ACHN (cell line): Measurements from ENCODE around the gene OR3A2.
A peak's percentile ranks its signal among the peaks of the same experiment; 100 is the strongest.
"Not testable (repeated sequence)": the region's sequence is repeated elsewhere in the genome, so short reads cannot be mapped to it uniquely, and the experiment has no call there.

Source experiments
- DNase-seq: peaks from one replicate; pipeline ENCODE4 v3.0.0-alpha.2; 2015
- in situ Hi-C: cut with HindIII; loops from 2 replicates; pipeline ENCODE4 v1.10.0; 2017; ENCODE audit warnings: low sequenced_read_pairs, low pct_ligation_motif_present, low pct_unique_long_range_greater_than_20kb

The OR3A2 gene

GRCh38 chr17:3385869-3386816 is at the start of gene OR3A2:
TSS of gene OR3A2 (minus strand) at chr17:3386308.
- no peak for DNase-seq
- in situ Hi-C loops, result no loop called here

GRCh38 chr17:3433741-3434140 is 47.6 kb upstream of the OR3A2 start, which contains the start of gene OR1E2:
TSS of gene OR1E2 (minus strand) at chr17:3433841. CDS start at chr17:3433841, 0 bp downstream.
- in situ Hi-C loops, result no loop called here
- DNase-seq, result no peak

DNA sequence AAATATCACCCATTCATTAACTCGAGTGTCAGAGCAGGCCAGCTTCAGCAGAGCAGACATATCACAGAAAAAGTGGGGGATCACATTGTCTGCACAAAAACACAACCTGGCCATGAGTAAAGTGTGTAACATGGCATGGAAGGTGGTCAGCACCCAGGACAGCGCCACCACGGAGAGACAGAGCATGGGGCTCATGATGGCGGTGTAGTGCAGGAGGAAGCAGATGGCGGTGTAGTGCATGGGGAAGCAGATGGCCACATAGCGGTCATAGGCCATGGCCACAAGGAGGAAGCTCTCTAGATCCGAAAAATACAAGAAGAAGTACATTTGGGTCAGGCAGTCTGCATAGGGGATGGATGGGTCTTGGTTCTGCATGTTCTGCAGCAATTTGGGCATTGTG is 47.1 kb upstream of the OR3A2 start:
- not testable (repeated sequence) for DNase-seq

DNA sequence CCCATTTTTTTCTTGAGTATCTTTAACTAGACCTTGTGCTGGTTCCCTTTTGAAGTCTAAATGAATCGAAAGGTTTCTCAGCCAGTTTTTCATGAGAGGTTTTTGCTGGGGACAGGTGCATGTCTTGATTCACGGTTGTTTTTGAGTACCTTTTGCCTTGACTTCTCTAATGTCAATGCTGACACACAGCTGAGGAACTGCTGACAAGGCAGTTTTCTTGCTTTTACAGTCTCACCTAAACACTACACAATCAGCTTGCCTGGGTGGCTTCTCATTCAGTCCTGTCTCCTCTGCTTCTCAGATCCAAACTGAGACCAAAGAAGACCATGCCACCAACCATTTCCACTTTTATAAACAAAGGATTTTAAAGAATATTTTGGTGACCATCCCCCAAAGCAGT is 32.1 kb upstream of the OR3A2 start:
- in situ Hi-C loops, result no loop called here
- no peak for DNase-seq

More for the DNA sequence above, 47.1 kb upstream of the OR3A2 start:
- in situ Hi-C loops, result not testable (repeated sequence)

- in situ Hi-C loops, result no loop called here
Observed at GRCh38 chr17:3415610-3416009, 29.5 kb upstream of the OR3A2 start.

GRCh38 chr17:3412216-3412615 is 26.1 kb upstream of the OR3A2 start:
- DNase-seq, in situ Hi-C loops: not testable (repeated sequence)

More at GRCh38 chr17:3415610-3416009, 29.5 kb upstream of the OR3A2 start:
- DNase-seq, result no peak

GRCh38 chr17:3411070-3411469 is 25.0 kb upstream of the OR3A2 start, which contains the start of gene OR3A3:
TSS of gene OR3A3 (plus strand) at chr17:3411370.
- no peak for DNase-seq
- in situ Hi-C loops, result no loop called here

DNA sequence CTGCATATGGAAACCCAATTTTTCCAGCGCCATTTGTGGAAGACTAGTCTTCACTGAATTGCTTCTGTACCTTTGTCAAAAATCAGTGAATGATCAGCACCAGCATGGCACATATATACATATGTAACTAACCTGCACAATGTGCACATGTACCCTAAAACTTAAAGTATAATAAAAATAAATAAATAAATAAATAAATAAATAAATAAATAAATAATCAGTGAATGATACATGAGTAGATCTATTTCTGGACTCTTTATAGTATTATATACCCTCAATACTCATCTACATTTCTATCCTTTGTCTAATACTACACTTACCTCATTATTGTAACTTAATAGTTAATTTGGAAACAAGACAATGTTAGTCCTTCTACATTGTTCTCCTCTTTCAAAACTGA is 17.7 kb upstream of the OR3A2 start:
- DNase-seq, in situ Hi-C loops: not testable (repeated sequence)

- in situ Hi-C loops, result no loop called here
- DNase-seq, result no peak
Observed at GRCh38 chr17:3401786-3402185, 15.7 kb upstream of the OR3A2 start.

GRCh38 chr17:3400055-3400454 is 13.9 kb upstream of the OR3A2 start:
- in situ Hi-C loops, result no loop called here
- DNase-seq, result no peak

- in situ Hi-C loops, result no loop called here
- DNase-seq, result no peak
Observed at GRCh38 chr17:3398310-3398709, 12.2 kb upstream of the OR3A2 start, which contains the start of gene OR1E1. TSS of gene OR1E1 (minus strand) at chr17:3398410. CDS start at chr17:3398410, 0 bp downstream.

- DNase-seq, result peak; percentile 13
- in situ Hi-C loops, result not testable (repeated sequence)
Observed at GRCh38 chr17:3397801-3398200, 11.7 kb upstream of the OR3A2 start.

GRCh38 chr17:3389791-3390190 is 3.7 kb upstream of the OR3A2 start:
- no peak for DNase-seq
- in situ Hi-C loops, result no loop called here

GRCh38 chr17:3381957-3382356 is 4.2 kb downstream of the OR3A2 start:
- no peak for DNase-seq
- in situ Hi-C loops, result no loop called here

DNA sequence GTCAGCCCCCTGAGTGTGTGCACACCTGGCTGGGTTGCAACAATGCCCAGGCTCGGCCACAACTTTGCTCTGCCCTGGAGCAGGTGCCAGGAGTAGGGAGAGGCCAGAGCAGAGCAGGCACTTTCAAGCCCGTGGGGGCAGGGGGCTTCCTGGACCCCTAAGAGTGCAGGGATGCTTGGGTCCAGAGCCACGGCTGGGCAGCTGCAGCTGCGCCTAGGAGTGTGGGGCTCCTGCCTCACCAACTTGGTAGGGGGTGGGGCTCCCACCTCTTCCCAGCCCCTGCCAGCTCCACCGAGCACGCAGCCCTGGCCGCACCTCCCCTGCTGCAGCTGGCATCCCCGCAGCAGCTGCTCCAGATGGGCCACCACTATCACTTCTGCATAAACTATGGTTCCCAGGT is 7.8 kb downstream of the OR3A2 start:
- DNase-seq, result no peak
- in situ Hi-C loops, result no loop called here

GRCh38 chr17:3371167-3371566 is 14.9 kb downstream of the OR3A2 start:
- in situ Hi-C loops, DNase-seq: not testable (repeated sequence)

- in situ Hi-C loops, DNase-seq: not testable (repeated sequence)
Observed at GRCh38 chr17:3342782-3343181, 43.3 kb downstream of the OR3A2 start.

DNA sequence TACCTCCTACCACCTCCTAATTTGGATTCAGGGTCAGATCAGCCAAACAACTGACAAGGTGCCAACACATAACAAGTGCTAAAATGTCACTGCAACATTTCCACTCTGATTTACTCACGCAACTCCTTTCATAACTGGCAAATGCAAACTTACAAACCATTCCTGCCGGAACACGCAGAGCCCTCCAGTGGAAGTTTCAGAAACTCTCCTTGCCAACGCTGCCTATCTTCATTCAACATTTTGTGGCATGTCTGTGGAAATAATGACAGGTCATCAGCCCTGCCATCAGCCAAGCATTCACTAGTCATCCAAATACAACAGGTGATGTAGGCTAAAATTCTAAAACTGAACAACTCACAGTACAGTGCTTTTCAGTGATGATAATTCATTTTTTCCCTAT is 50.2 kb downstream of the OR3A2 start:
- DNase-seq, result no peak
- in situ Hi-C loops, result no loop called here

DNA sequence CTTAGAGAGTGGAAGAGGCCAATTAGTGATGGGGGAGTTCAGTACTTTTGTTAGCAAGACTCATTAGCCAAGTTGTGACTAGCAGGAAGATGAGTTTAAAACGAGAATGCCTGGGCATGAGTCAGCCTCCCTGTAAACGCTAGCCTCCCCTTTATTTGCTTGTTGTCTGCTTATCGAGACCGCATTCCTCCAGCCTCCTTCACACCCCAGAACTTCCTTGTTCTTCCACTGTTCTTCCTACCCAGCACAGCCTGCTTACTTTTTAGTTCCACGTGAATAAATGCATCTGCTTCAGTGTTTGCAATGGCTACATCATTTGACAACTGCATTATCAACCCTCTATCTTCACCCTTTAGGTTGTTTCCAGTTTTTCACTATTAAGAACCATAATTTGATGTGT is 67.8 kb downstream of the OR3A2 start:
- in situ Hi-C loops, result no loop called here
- DNase-seq, result no peak

GRCh38 chr17:3316836-3317235 is 69.3 kb downstream of the OR3A2 start:
- no peak for DNase-seq
- in situ Hi-C loops, result no loop called here
